Panc1 (cell line): ENCODE measurements around the gene TRABD2A. TPM values are rescaled to one million over a fixed set of nuclear protein-coding genes. Genes with fewer than 3 reads are reported as not detected.
A peak's percentile ranks its signal among the peaks of the same experiment; 100 is the strongest.

Source experiments
- ATAC-seq: fragments of 200-7000 bp; cut with Tn5 transposase; 2 replicates; pipeline ENCODE4 v1.9.1; 2020; ENCODE audit warnings: mild to moderate bottlenecking, moderate library complexity
- BruUV-seq: library from RNA; stranded (reverse); fragments of 400-500 nt; replicated peaks from 2 replicates; lab custom pipeline; 2021; lab: Mats Ljungman, UMichigan
- CTCF ChIA-PET: fragments of 300-600 bp; sonication (Branson Sonifier 250); formaldehyde crosslinking; loops from one replicate; lab custom pipeline; 2022; ENCODE audit warnings: antibody characterized with exemption; lab: Charles Lee
- POLR2A ChIA-PET: fragments of 300-600 bp; sonication (Branson Sonifier 250); formaldehyde crosslinking; loops from one replicate; lab custom pipeline; 2022; ENCODE audit warnings: antibody characterized with exemption; lab: Charles Lee
- DNase-seq: peaks from one replicate; pipeline ENCODE4 v3.0.0-alpha.2; 2010; ENCODE audit warnings: low read depth, low spot score
- H3K27ac ChIP-seq: 2 replicates; pipeline ENCODE4 v1.5.1; 2011; ENCODE audit warnings: mild to moderate bottlenecking, low read length, inconsistent platforms
- H3K27me3 ChIP-seq: fragments of 200-500 bp; sonication (Bioruptor generic); 2 replicates; pipeline ENCODE4 v1.6.0; 2014; ENCODE audit warnings: low read length, inconsistent platforms; ENCODE audit not compliant: control insufficient read depth, insufficient read depth
- H3K36me3 ChIP-seq: fragments of 200-500 bp; sonication (Bioruptor generic); 2 replicates; pipeline ENCODE4 v1.5.1; 2014; ENCODE audit warnings: inconsistent platforms, mild to moderate bottlenecking, low read length, moderate library complexity; ENCODE audit not compliant: control insufficient read depth, insufficient read depth
- H3K4me1 ChIP-seq: 2 replicates; pipeline ENCODE4 v1.5.1; 2011; ENCODE audit warnings: inconsistent platforms, mild to moderate bottlenecking, low read length, moderate library complexity; ENCODE audit not compliant: control insufficient read depth, insufficient read depth
- H3K4me3 ChIP-seq, 2 experiments: 2 replicates each; pipeline ENCODE4 v1.5.1; 2011 to 2012; ENCODE audit warnings: low read depth in 2 of 2, low read length in 2 of 2, mild to moderate bottlenecking in 2 of 2, inconsistent platforms in 1 of 2, moderate library complexity in 1 of 2
- H3K9me3 ChIP-seq: fragments of 200-500 bp; sonication (Bioruptor generic); 2 replicates; pipeline ENCODE4 v1.5.1; 2014; ENCODE audit warnings: low read depth, mild to moderate bottlenecking, inconsistent platforms, low read length, moderate library complexity; ENCODE audit not compliant: control insufficient read depth, insufficient read depth
- CTCF ChIP-seq: fragments of 450-650 bp; IDR thresholded peaks from 2 replicates; pipeline ENCODE4 v1.5.1; 2017; ENCODE audit warnings: mild to moderate bottlenecking
- POLR2AphosphoS5 ChIP-seq: IDR thresholded peaks from 2 replicates; pipeline ENCODE4 v1.6.1; 2012; ENCODE audit warnings: mild to moderate bottlenecking, low read depth, low read length, moderate library complexity
- REST ChIP-seq, 2 experiments: IDR thresholded peaks; 2 replicates each; pipeline ENCODE4 v1.6.1; 2011 to 2012; ENCODE audit warnings: low read depth in 2 of 2, control low read depth in 1 of 2, low read length in 1 of 2, mild to moderate bottlenecking in 1 of 2, moderate library complexity in 1 of 2; ENCODE audit not compliant: insufficient read depth in 1 of 2
- SIN3A ChIP-seq: IDR thresholded peaks from 2 replicates; pipeline ENCODE4 v1.6.1; 2012; ENCODE audit warnings: low read depth, mild to moderate bottlenecking, low read length, moderate library complexity, borderline replicate concordance; ENCODE audit not compliant: insufficient read depth
- TCF7L2 ChIP-seq: IDR thresholded peaks from 2 replicates; pipeline ENCODE4 v1.6.1; 2011; ENCODE audit warnings: mild to moderate bottlenecking, low read depth, low read length, inconsistent platforms
- in situ Hi-C: cut with HindIII; loops from 2 replicates; pipeline ENCODE4 v1.10.0; 2016; ENCODE audit warnings: low sequenced_read_pairs, low pct_unique_long_range_greater_than_20kb
- intact Hi-C: fragments of 100-400 bp; cut with micrococcal nuclease; formaldehyde crosslinking; loops from one replicate; pipeline ENCODE4 v1.10.0; 2022; ENCODE audit not compliant: unreplicated experiment
- total RNA-seq: library from RNA; stranded (reverse); gene quantifications from one replicate; pipeline ENCODE4 v1.2.1, GENCODE V29; 2021; ENCODE audit not compliant: unreplicated experiment

Gene TRABD2A
- total RNA-seq, 1 experiment from 2014 or later = 1.7 TPM

- TF ChIP-seq POLR2AphosphoS5 (no peak), TCF7L2 (no peak), REST (IDR thresholded peaks at IDR 0.05; ENCODE audit: insufficient read depth in 1 of 2, low read depth in 2 of 2, low read length in 1 of 2) (no peak), CTCF (no peak), SIN3A (no peak)
- POLR2A ChIA-PET = no interaction called here
- H3K4me1 ChIP-seq = no peaks in the 10 kb centered on the region
- BruUV-seq = no TSS peak
- in situ Hi-C loops (no loop called here), intact Hi-C loops (no loop called here)
- H3K36me3 ChIP-seq = no peaks in the 10 kb centered on the region
- CTCF ChIA-PET = no interaction called here
- no peaks in the 10 kb centered on the region for H3K27me3 ChIP-seq
- H3K4me3 ChIP-seq = no peak overlapping the region
- H3K27ac ChIP-seq = no peak overlapping the region
- no peaks in the 10 kb centered on the region for H3K9me3 ChIP-seq
- peak; percentile 51; the same call in 1 of the 2 replicates for ATAC-seq
- DNase-seq = no peak
These were observed 73.8 kb downstream of the TRABD2A start for GRCh38 chr2:84807063-84807485.

- DNase-seq = no peak
- H3K4me1 ChIP-seq = no peaks in the 10 kb centered on the region
- TF ChIP-seq TCF7L2 = no peak
- H3K27ac ChIP-seq = no peak overlapping the region
- no peaks in the 10 kb centered on the region for H3K27me3 ChIP-seq
- no peak overlapping the region for H3K4me3 ChIP-seq
- POLR2A ChIA-PET = no interaction called here
- intact Hi-C loops (no loop called here), in situ Hi-C loops (no loop called here)
- BruUV-seq = no TSS peak
- no peaks in the 10 kb centered on the region for H3K9me3 ChIP-seq
- H3K36me3 ChIP-seq = no peaks in the 10 kb centered on the region
- ATAC-seq = no peak
- CTCF ChIA-PET = interaction anchor here (0.6 to 0.7 kb wide), 2 partner anchors 30 to 1564 kb away, joined by 3 read pairs; no protein-coding TSS in a partner anchor
These were observed 75.5 kb downstream of the TRABD2A start for GRCh38 chr2:84805250-84805958.

- no TSS peak for BruUV-seq
- DNase-seq = no peak
- H3K27me3 ChIP-seq = no peaks in the 10 kb centered on the region
- POLR2A ChIA-PET = no interaction called here
- no peak overlapping the region for H3K4me3 ChIP-seq
- in situ Hi-C loops (no loop called here), intact Hi-C loops (no loop called here)
- no peaks in the 10 kb centered on the region for H3K4me1 ChIP-seq
- TF ChIP-seq POLR2AphosphoS5 = no peak
- TF ChIP-seq TCF7L2 = no peak
- TF ChIP-seq SIN3A = no peak
- no peak for TF ChIP-seq REST (IDR thresholded peaks at IDR 0.05; ENCODE audit: insufficient read depth in 1 of 2, low read depth in 2 of 2, low read length in 1 of 2)
- TF ChIP-seq CTCF = no peak
- H3K27ac ChIP-seq = no peak overlapping the region
- no peak for ATAC-seq
- CTCF ChIA-PET = no interaction called here
- no peaks in the 10 kb centered on the region for H3K36me3 ChIP-seq
- no peaks in the 10 kb centered on the region for H3K9me3 ChIP-seq
These were observed 79.1 kb downstream of the TRABD2A start for GRCh38 chr2:84801811-84802210.
